Stimulated activated CD4-positive, alpha-beta T cell treated with anti-CD3 and anti-CD28 coated beads, Interleukin-12 subunit alpha, Interleukin-12 subunit beta, amount 100 ng/mL, for 48 hours (primary cell): ENCODE results near the gene IFIT1B.
"Not testable (repeated sequence)": the region's sequence is repeated elsewhere in the genome, so short reads cannot be mapped to it uniquely, and the experiment has no call there.

Experiments used
- DNase-seq, 3 donors: peaks; one replicate each; pipeline ENCODE4 v3.0.0-alpha.2; 2020; ENCODE audit warnings: low read depth in 2 of 3, low spot score in 1 of 3

Gene IFIT1B

GRCh38 chr10:89377705-89378637, at the start of gene IFIT1B:
Gene IFIT1B, plus strand, starts transcription at chr10:89378056. Its CDS starts 80 bp downstream, at chr10:89378136.
- DNase-seq: no peak

GRCh38 chr10:89329151-89329550, 48.7 kb upstream of the IFIT1B start:
- DNase-seq: no peak

- not testable (repeated sequence) for DNase-seq
These were observed 47.8 kb upstream of the IFIT1B start for GRCh38 chr10:89330014-89330413.

GRCh38 chr10:89330537-89331212, 47.2 kb upstream of the IFIT1B start:
- no peak for DNase-seq

- DNase-seq: not testable (repeated sequence)
These were observed 46.3 kb upstream of the IFIT1B start for GRCh38 chr10:89331487-89332122.

GRCh38 chr10:89332123-89332633, 45.7 kb upstream of the IFIT1B start:
- no peak for DNase-seq

GRCh38 chr10:89335226-89335625, 42.6 kb upstream of the IFIT1B start:
- DNase-seq: no peak

GRCh38 chr10:89336241-89336640, 41.6 kb upstream of the IFIT1B start:
- DNase-seq: no peak

- DNase-seq: no peak
These were observed 40.4 kb upstream of the IFIT1B start for GRCh38 chr10:89337484-89337883.

GRCh38 chr10:89338713-89339112, 39.1 kb upstream of the IFIT1B start:
- DNase-seq: no peak

- DNase-seq: no peak
These were observed 38.0 kb upstream of the IFIT1B start for GRCh38 chr10:89339875-89340274.

- DNase-seq: no peak
These were observed 36.2 kb upstream of the IFIT1B start for GRCh38 chr10:89341649-89342048.

GRCh38 chr10:89342206-89342958, 35.5 kb upstream of the IFIT1B start:
- no peak for DNase-seq

GRCh38 chr10:89343089-89343767, 34.6 kb upstream of the IFIT1B start:
- no peak for DNase-seq

- no peak for DNase-seq
These were observed 33.7 kb upstream of the IFIT1B start for GRCh38 chr10:89344156-89344555.

- no peak for DNase-seq
These were observed 32.4 kb upstream of the IFIT1B start for GRCh38 chr10:89345367-89346000.

GRCh38 chr10:89346405-89347254, 31.2 kb upstream of the IFIT1B start:
- no peak for DNase-seq

GRCh38 chr10:89347701-89348457, 30.0 kb upstream of the IFIT1B start:
- no peak for DNase-seq
